GM19468 (cell line): ENCODE measurements around the gene IRF9.

Experiments
- ATAC-seq: cut with Tn5 transposase; IDR thresholded peaks from one replicate; pipeline ENCODE4 v1.9.1; 2021; ENCODE audit warnings: mild to moderate bottlenecking, moderate library complexity, moderate number of reproducible peaks; ENCODE audit not compliant: unreplicated experiment; ENCODE audit errors: extremely low read depth

IRF9 gene

GRCh38 chr14:24160850-24161804 is at the start of gene IRF9:
Gene IRF9, plus strand, starts transcription at chr14:24161265. Its CDS starts 880 bp downstream, at chr14:24162145.
- ATAC-seq = peak; percentile 69

- no peak for ATAC-seq
These were observed 47.7 kb upstream of the IRF9 start for GRCh38 chr14:24113379-24113800.

DNA sequence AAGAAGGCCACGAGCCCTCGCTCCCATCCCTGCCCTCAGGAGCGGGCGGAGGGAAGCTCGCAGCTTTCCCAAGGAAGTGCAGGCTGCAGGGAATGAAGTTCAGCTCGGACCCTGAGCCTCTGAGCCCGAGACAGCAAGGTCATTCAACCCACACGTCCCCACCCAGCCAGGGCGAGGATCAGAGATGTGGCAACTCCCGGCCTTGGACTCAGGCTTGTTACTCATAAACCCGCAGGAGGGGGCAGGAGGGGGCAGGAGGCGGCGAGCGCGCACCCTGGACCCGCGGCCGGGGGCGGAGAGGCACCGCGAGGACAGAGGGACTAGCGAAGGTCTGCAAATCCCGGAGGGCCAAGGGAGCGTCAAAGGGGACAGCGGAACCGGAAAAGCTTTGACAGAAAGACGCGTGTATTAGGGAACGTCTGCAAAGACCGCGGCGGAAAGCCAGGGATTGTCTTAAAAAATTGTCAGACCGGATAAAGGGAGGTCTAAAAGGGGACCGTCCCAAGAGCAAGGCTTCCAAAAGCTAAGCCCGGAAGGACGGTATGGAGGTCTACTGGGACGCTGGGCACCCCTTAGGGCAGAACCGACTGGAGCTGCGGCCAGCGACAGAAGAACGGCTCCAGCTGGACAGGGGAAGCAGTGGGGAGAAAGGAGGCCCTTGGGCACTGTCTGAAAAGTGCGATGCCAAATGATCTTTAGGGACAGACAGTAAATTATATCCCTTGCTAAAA is 47.1 kb upstream of the IRF9 start:
- ATAC-seq = peak; percentile 6

DNA sequence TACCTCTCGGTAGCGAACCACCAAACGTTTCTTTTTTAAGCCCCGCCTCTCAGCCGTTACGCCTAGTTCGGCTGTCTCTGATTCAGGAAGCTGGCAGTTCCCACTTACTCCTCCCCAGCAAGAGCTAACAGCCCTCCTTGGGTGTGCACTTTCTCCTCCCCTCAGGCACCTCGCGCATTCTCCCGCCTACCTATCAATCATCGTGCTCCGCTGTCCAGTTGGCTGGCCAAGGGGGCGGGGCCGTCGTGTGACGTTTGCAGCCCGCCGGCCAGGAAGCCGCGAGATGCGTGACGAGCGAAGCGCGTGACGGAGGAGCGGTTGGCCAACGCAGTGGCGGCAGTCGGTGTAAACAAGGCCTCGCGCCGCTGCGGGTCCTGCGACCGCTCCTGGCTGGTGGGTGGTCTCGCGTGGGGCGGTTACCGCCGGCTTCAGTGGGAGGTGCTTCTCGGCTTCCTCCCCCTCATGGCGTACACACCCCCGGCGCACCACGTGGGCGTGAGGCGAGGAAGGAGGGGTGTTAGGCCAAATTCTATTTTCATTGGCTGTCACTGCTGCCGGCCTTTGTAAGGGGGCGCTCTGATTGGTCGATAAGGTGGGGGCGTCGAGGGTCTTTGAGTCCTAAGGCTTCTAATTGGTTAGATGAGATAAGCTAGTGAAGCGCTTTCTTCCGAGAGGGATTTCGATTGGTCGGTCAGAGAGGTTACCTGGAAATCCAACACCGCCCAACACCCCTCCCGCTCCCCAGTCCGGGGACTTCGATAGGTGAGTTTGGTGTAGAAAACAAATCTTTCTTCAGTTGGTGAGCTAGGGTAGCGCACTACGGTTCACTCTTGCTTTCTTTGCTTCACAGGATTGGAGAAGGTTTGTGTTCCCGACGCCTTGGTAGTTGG is 46.3 kb upstream of the IRF9 start, which contains the start of the genes DCAF11 and NRL:
DCAF11 (plus strand) TSS at position 246 of the 890 bp plus-strand sequence. CDS start 818 bp downstream, outside the sequence.
NRL (minus strand) TSS at position 418 of the 890 bp plus-strand sequence. CDS start 32,101 bp downstream, outside the sequence.
- ATAC-seq = peak; percentile 85

DNA sequence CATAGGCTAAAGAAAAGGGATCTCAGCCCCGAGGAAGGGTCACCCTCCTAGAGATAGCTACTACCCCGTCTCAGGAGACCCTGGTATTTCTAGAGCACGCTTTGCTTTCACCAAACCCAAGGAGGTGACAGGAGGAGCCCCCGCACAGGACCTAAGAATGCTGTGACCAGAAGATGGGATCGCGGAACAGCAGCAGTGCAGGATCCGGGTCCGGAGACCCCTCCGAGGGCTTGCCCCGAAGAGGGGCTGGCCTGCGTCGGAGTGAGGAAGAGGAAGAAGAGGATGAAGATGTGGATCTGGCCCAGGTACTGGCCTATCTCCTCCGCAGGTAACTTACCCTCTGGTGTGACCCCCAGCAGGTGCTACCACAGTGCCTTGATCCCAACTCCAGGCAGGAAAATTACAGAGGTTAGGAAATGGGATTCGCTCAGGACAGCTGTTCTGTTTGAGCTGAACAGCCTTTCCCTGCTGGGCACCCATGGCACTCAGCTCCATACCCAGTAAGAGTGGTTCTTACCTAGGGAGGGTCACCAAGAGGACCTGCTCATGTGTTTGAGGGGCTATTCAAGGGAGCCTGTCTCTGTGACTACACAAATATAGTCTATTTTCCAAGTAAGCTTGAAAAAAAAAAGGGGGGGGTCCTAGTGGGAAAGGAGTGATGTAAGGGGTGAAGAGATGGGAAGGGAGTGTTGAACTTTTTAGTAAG is 45.5 kb upstream of the IRF9 start:
- ATAC-seq = no peak

- ATAC-seq = no peak
These were observed 44.8 kb upstream of the IRF9 start for GRCh38 chr14:24116128-24116814.

- ATAC-seq = no peak
These were observed 43.9 kb upstream of the IRF9 start for GRCh38 chr14:24117179-24117578.

- ATAC-seq = no peak
These were observed 41.4 kb upstream of the IRF9 start for GRCh38 chr14:24119691-24120090.

GRCh38 chr14:24121210-24121609 is 39.9 kb upstream of the IRF9 start:
- no peak for ATAC-seq

DNA sequence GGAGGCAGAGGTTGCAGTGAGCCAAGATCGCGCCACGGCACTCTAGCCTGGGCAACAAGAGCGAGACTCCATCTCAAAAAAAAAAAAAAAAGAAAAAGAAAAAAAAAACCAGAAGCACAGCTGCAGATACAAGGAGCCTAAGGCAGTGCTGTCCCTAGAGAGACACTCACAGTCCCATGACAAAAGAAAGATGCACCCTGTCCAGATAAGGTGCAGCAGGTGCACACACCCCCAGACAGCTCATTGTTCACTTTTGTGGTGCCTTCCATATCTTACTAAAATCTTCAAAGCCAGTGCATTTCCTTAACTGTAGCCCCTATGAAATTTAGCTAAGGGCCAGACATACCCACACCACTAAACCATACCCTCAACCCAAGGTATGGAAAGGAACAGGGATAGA is 38.6 kb upstream of the IRF9 start:
- no peak for ATAC-seq

- ATAC-seq = no peak
These were observed 38.2 kb upstream of the IRF9 start for GRCh38 chr14:24122898-24123297.

DNA sequence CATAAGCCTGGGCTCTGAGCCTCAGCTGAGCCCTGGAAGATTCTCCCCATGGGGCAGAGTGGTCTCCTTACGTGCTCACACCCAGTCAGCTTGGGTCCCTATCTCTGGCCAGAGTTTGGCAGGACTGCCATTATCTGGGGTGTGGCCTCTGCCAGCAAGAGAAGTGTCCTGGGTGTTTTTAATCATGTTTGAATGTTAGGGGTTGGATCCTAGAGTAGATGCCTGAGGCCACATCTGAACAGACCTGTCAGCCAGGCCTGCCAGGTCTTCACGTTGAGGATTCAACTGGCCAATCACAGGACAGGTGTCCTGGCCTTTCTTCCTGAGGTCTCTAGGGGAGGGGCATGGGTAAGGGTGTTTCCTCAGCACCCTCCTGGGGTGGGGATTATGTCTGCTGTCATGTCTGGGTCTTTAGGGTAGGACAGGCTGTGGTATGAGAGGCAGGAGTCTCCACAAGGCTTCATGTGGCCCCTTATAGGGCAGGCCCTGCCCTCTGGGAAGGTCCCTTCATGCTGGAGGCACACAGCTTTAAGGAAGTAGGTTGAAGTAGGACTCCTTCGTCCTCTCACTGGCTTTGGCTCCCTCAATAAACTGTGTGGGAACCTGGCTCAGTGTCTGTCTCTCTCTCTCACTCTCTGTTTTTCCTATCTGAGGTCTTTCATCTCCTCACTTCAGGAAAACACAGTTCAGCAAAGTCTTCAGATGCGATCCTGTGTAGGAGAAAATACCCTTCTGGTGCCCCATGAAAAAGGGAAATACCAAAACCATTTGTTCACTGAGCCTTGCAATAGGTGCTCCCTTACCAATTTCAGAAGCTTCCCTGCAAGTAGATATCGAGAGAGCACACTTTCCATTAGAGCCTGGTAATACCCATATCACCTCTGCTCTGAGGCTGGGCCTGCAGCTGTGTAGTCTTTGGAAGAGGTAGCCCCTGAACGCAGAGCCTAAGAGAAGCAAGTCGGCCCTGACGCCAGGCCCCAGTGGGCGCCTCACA is 37.3 kb upstream of the IRF9 start:
- no peak for ATAC-seq

- ATAC-seq = no peak
These were observed 34.1 kb upstream of the IRF9 start for GRCh38 chr14:24126939-24127338.

- no peak for ATAC-seq
These were observed 33.4 kb upstream of the IRF9 start for GRCh38 chr14:24127673-24128072.

- ATAC-seq = no peak
These were observed 31.6 kb upstream of the IRF9 start for GRCh38 chr14:24129410-24129998.

- no peak for ATAC-seq
These were observed 30.7 kb upstream of the IRF9 start, which contains the start of gene FITM1 for GRCh38 chr14:24130380-24130716. Gene FITM1, plus strand, starts transcription at chr14:24130659. Its CDS starts 905 bp downstream, at chr14:24131564.
